A673 (cell line): Measurements from ENCODE around the gene GPRC5C. TPM values are rescaled to one million over a fixed set of nuclear protein-coding genes. Genes with fewer than 3 reads are reported as not detected.

Experiments used
- BruUV-seq: library from RNA; stranded (reverse); fragments of 400-500 nt; replicated peaks from 2 replicates; lab custom pipeline; 2021; lab: Mats Ljungman, UMichigan
- CTCF ChIA-PET: fragments of 300-600 bp; sonication (Branson Sonifier 250); formaldehyde crosslinking; loops from one replicate; lab custom pipeline; 2022; ENCODE audit warnings: antibody characterized with exemption; lab: Charles Lee
- POLR2A ChIA-PET: fragments of 300-600 bp; sonication (Branson Sonifier 250); formaldehyde crosslinking; loops from one replicate; lab custom pipeline; 2022; ENCODE audit warnings: antibody characterized with exemption; ENCODE audit not compliant: low non-redundant PET; lab: Charles Lee
- DNase-seq: peaks from one replicate; pipeline ENCODE4 v3.0.0-alpha.2; 2015; ENCODE audit warnings: low spot score
- H3K27ac ChIP-seq: fragments of 200-600 bp; sonication (generic); 2 replicates; pipeline ENCODE4 v1.5.1; 2016; ENCODE audit warnings: mixed run types, low read depth, mild to moderate bottlenecking, mixed read lengths, antibody characterized with exemption, low read length; ENCODE audit not compliant: poor library complexity, severe bottlenecking
- H3K27me3 ChIP-seq: fragments of 200-600 bp; sonication (generic); replicated peaks from 2 replicates; pipeline ENCODE4 v1.6.1; 2017; ENCODE audit warnings: mixed run types, low read depth, mild to moderate bottlenecking, mixed read lengths, antibody characterized with exemption, low read length; ENCODE audit not compliant: insufficient read depth, poor library complexity
- H3K36me3 ChIP-seq: fragments of 200-600 bp; sonication (generic); 2 replicates; pipeline ENCODE4 v1.6.1; 2016; ENCODE audit warnings: mixed run types, mild to moderate bottlenecking, mixed read lengths, antibody characterized with exemption, low read length; ENCODE audit not compliant: insufficient read depth, poor library complexity, severe bottlenecking
- H3K4me1 ChIP-seq: fragments of 200-600 bp; sonication (generic); 2 replicates; pipeline ENCODE4 v1.6.1; 2017; ENCODE audit warnings: mixed run types, mild to moderate bottlenecking, mixed read lengths, antibody characterized with exemption, low read length; ENCODE audit not compliant: insufficient read depth, poor library complexity, severe bottlenecking
- H3K4me3 ChIP-seq: fragments of 200-600 bp; sonication (generic); 2 replicates; pipeline ENCODE4 v1.5.1; 2016; ENCODE audit warnings: low read depth, mixed run types, mild to moderate bottlenecking, mixed read lengths, low read length; ENCODE audit not compliant: poor library complexity, severe bottlenecking
- H3K9me3 ChIP-seq: fragments of 200-600 bp; sonication (generic); 2 replicates; pipeline ENCODE4 v1.6.1; 2016; ENCODE audit warnings: mixed run types, low read depth, mild to moderate bottlenecking, mixed read lengths, antibody characterized with exemption, low read length; ENCODE audit not compliant: poor library complexity, severe bottlenecking
- EZH2 ChIP-seq: fragments of 200-600 bp; sonication (generic); IDR thresholded peaks from 2 replicates; pipeline ENCODE4 v1.6.1; 2017; ENCODE audit warnings: borderline replicate concordance, low read depth, mild to moderate bottlenecking, mixed read lengths, antibody characterized with exemption, low read length; ENCODE audit not compliant: poor library complexity, severe bottlenecking
- intact Hi-C: fragments of 100-400 bp; cut with micrococcal nuclease; formaldehyde crosslinking; loops from one replicate; pipeline ENCODE4 v1.10.0; 2022; ENCODE audit not compliant: unreplicated experiment
- total RNA-seq: library from RNA; stranded (reverse); gene quantifications from 2 replicates; pipeline ENCODE4 v1.2.3, GENCODE V29; 2021
- TF ChIP-seq, protein P1 (sequence below): fragments of 300-800, 200-600 bp; sonication (generic); conservative IDR thresholded peaks from 2 replicates; pipeline ENCODE4 v1.5.1; 2017; ENCODE audit warnings: low read depth, mild to moderate bottlenecking, antibody characterized with exemption, low read length, moderate library complexity, mixed read lengths

Gene GPRC5C
- total RNA-seq, 1 experiment from 2014 or later: not detected

DNA sequence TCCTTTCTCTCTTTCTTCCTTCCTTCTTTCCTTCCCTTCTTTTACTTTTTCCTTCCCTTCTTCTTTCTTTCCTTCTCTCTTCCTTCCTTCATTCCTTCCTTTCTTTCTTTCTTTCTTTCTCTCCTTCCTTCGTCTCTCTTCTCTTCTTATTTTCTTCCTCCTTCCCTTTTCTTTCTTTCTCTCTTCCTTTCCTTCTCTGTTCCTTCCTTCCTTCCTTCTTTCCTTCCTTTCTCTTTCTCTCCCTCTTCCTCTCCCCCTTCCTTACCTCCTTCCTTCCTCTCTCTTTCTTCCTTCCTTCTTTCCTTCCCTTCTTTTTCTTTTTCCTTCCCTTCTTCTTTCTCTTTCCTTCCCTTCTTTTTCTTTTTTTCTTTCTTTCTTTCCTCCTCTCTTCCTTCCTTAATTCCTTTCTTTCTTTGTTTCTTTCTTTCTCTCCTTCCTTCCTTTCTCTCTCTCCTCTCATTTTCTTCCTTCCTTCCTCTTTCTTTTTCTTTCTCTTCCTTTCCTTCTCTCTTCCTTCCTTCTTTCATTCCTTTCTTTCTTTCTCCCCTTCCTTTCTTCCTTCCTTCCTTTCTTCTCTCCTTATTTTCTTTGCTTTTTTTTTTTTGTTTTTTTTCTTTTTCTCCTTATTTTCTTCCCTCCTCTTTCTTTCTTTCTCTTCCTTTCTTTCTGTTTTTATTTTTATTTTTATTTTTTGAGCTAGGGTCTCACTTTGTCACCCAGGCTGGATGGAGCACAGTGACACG is 41.8 kb upstream of the GPRC5C start:
- no TSS peak for BruUV-seq
- ChIA-PET POLR2A (no interaction called here), CTCF (no interaction called here)
- Histone ChIP-seq H3K4me1 (peaks cover 11% of the 10 kb centered on the region), H3K9me3 (no peaks in the 10 kb centered on the region), H3K27me3 (no peaks in the 10 kb centered on the region), H3K36me3 (no peaks in the 10 kb centered on the region), H3K27ac (no peak overlapping the region), H3K4me3 (no peak overlapping the region)
- TF ChIP-seq EZH2: no peak
- TF ChIP-seq, protein P1, sequence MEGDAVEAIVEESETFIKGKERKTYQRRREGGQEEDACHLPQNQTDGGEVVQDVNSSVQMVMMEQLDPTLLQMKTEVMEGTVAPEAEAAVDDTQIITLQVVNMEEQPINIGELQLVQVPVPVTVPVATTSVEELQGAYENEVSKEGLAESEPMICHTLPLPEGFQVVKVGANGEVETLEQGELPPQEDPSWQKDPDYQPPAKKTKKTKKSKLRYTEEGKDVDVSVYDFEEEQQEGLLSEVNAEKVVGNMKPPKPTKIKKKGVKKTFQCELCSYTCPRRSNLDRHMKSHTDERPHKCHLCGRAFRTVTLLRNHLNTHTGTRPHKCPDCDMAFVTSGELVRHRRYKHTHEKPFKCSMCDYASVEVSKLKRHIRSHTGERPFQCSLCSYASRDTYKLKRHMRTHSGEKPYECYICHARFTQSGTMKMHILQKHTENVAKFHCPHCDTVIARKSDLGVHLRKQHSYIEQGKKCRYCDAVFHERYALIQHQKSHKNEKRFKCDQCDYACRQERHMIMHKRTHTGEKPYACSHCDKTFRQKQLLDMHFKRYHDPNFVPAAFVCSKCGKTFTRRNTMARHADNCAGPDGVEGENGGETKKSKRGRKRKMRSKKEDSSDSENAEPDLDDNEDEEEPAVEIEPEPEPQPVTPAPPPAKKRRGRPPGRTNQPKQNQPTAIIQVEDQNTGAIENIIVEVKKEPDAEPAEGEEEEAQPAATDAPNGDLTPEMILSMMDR: no peak
- DNase-seq: no peak
- intact Hi-C loops: no loop called here

DNA sequence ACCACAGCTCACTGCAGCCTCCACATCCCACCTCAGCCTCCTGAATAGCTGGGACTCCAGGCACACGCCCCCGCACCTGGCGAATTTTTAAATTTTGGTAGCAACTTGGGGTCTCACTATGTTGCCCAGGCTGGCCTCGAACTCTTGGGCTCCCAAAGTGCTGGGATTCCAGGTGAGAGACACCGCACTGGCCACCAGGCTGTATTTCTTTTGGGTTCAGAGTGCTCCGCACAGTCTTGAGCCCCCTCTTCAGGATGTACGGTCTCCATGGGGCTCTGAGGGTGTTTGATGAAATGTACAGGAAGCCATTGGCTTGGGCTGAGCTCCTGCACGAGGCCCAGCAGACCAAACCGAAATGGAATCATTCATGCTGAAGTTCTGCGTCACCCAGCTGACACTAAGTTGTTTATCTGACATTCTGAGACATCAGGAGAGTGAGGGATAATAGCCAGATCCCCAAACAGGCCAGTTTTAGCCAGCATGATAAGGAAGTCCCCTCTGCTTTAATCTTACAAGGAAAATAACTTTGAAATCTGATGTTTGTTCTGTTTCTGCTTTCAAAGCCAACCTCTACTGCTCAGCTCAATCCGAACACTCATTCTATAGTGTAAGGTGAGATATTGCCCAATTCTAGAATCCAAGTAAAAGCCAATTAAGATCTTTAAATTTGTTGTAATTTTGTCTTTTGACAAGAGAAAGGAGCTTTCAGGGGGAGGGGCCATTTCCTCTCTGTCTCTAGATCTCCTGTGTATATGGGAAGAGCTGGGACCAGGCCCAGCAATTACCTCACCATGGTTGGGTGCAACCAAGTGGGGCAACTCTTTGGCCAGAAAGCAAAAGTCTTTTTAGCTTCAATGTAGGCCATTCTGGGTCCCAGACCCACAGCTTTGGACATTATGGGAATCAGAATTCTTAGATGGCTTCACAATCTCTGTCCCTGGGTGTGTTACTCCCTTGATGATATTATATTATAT is 40.9 kb upstream of the GPRC5C start:
- Histone ChIP-seq H3K4me1 (peaks cover 11% of the 10 kb centered on the region), H3K27me3 (no peaks in the 10 kb centered on the region), H3K9me3 (no peaks in the 10 kb centered on the region), H3K36me3 (no peaks in the 10 kb centered on the region), H3K4me3 (no peak overlapping the region), H3K27ac (no peak overlapping the region)
- CTCF ChIA-PET: no interaction called here
- no peak for TF ChIP-seq EZH2
- TF ChIP-seq, protein P1: no peak
- no TSS peak for BruUV-seq
- DNase-seq: no peak
- POLR2A ChIA-PET: no interaction called here
- intact Hi-C loops: no loop called here

DNA sequence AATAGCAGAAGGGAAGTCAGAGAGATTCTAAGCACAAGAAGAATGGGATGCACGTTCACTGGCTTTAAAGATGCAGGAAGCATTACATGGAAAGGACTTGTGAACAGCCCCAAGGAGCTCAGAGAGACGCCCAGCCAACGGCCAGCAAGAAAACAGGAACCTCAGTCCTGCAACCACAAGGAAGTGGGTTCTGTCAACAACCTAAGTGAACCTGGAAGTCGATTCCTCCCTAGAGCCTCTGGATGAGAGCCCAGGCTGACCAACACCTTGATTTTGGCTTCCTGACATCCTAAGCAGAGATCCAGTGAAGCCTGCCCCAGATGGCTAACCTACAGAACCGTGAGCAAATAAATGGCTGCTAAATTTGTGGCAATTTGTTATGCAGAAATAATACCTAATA is 40.1 kb upstream of the GPRC5C start:
- Histone ChIP-seq H3K4me3 (no peak overlapping the region), H3K27ac (no peak overlapping the region), H3K36me3 (no peaks in the 10 kb centered on the region), H3K9me3 (no peaks in the 10 kb centered on the region), H3K4me1 (peaks cover 11% of the 10 kb centered on the region), H3K27me3 (no peaks in the 10 kb centered on the region)
- POLR2A ChIA-PET: no interaction called here
- no peak for DNase-seq
- no TSS peak for BruUV-seq
- CTCF ChIA-PET: no interaction called here
- intact Hi-C loops: no loop called here
- TF ChIP-seq, protein P1: no peak
- no peak for TF ChIP-seq EZH2
